Right lobe of liver (tissue), 6 donors: Measurements from ENCODE around the gene PLA2G4A. TPM values are rescaled to one million over a fixed set of nuclear protein-coding genes. Genes with fewer than 3 reads are reported as not detected.

ENCODE experiments used
- ATAC-seq, 4 donors: fragments of 200-7000 bp; cut with Tn5 transposase; one replicate each; pipeline ENCODE4 v1.9.1; 2020; ENCODE audit warnings: mild to moderate bottlenecking in 4 of 4, moderate library complexity in 4 of 4
- DNase-seq, 3 donors: peaks; one replicate each; pipeline ENCODE4 v3.0.0-alpha.2; 2020
- H3K27ac ChIP-seq, 3 donors: fragments of 200-600 bp; one replicate each; pipeline ENCODE4 v1.8.0; 2022
- H3K27me3 ChIP-seq, 2 donors: fragments of 200-600 bp; one replicate each; pipeline ENCODE4 v1.8.0; 2022
- H3K36me3 ChIP-seq, 4 donors: fragments of 200-600 bp; sonication (generic) in 1 of 4; one replicate each; pipeline versions ENCODE4 v1.5.1 to v1.8.0; 2017 to 2022; ENCODE audit warnings: control low read depth in 1 of 4
- H3K4me1 ChIP-seq, 4 donors: fragments of 200-600 bp; sonication (generic) in 1 of 4; one replicate each; pipeline versions ENCODE4 v1.5.1 to v1.8.0; 2017 to 2022; ENCODE audit warnings: control low read depth in 1 of 4
- H3K4me3 ChIP-seq, 3 donors: fragments of 200-600 bp; one replicate each; pipeline ENCODE4 v1.8.0; 2022
- H3K9me3 ChIP-seq, 4 donors: fragments of 200-600 bp; sonication (generic) in 1 of 4; one replicate each; pipeline versions ENCODE4 v1.5.1 to v1.8.0; 2017 to 2022; ENCODE audit warnings: control low read depth in 1 of 4
- CTCF ChIP-seq, 4 donors: fragments of 200-600 bp in 3 of 4; fragments of 450-650 bp in 1 of 4; IDR thresholded peaks; one replicate each; pipeline versions ENCODE4 v1.5.1 to v1.8.0; 2016 to 2022; ENCODE audit warnings: antibody characterized with exemption in 4 of 4, mild to moderate bottlenecking in 2 of 4
- POLR2A ChIP-seq: fragments of 450-650 bp; IDR thresholded peaks from one replicate; pipeline ENCODE4 v1.6.1; 2017; ENCODE audit warnings: antibody characterized with exemption, mild to moderate bottlenecking
- WGBS: methylation state at CpG from one replicate; pipeline ENCODE4 v1.1.6; 2018; ENCODE audit warnings: low coverage, low lambda C conversion rate; ENCODE audit not compliant: insufficient coverage; ENCODE audit errors: missing lambda C conversion rate; 5-methylcytosine and 5-hydroxymethylcytosine counted together
- intact Hi-C, 2 donors: fragments of 100-400 bp; cut with DNase I; formaldehyde crosslinking; loops; one replicate each; pipeline versions ENCODE4 v1.11.2 to v1.14.1; 2022
- total RNA-seq, 6 experiments: library from RNA; depleted of rRNA in 2 of 6; stranded (reverse); fragments of >200 nt in 2 of 6; fragmentation: NEBNext Ultra II Directional in 3 of 6; extraction: Animal tissue kit (Norgen Biotek cat#: 25700) in 3 of 6; gene quantifications; one replicate each; pipeline versions ENCODE4 v1.1.0 to v1.2.4, GENCODE V29; 2016 to 2023
- donor health status: DM: no; HTN: yes; CAD: no.
- donor health status: DM: no; HTN: no; CAD: no.
- donor health status: DM: no; HTN: no; CAD: no.
- donor health status: DM: no; HTN: yes; CAD: no.
- donor health status: DM: no; HTN: yes; CAD: no.

PLA2G4A gene
- total RNA-seq, 6 experiments from 2014 or later: 0.12 to 1.7 (median 0.98) TPM

GRCh38 chr1:186845576-186846210 is 16.9 kb downstream of the PLA2G4A start:
- DNase-seq: no peak
- ATAC-seq: peak in 1 of 4 donors; percentile 32
- Histone ChIP-seq H3K9me3 (no peaks in the 10 kb centered on the region), H3K27ac (no peak overlapping the region), H3K4me1 (no peaks in the 10 kb centered on the region), H3K27me3 (no peaks in the 10 kb centered on the region), H3K36me3 (no peaks in the 10 kb centered on the region), H3K4me3 (no peak overlapping the region)
- WGBS: 20% methylated on average over 3 of the region's 3 CpGs
- no peak for TF ChIP-seq CTCF (IDR thresholded peaks at IDR 0.05)
- TF ChIP-seq POLR2A: no peak
- intact Hi-C loops: no loop called here

GRCh38 chr1:186848509-186849130 is 19.9 kb downstream of the PLA2G4A start:
- Histone ChIP-seq H3K9me3 (no peaks in the 10 kb centered on the region), H3K4me3 (no peak overlapping the region), H3K4me1 (no peaks in the 10 kb centered on the region), H3K27me3 (no peaks in the 10 kb centered on the region), H3K36me3 (no peaks in the 10 kb centered on the region), H3K27ac (peak overlapping the region in 1 of 3 donors; percentile 4)
- ATAC-seq: peak; percentile 19 to 49 (median 32)
- intact Hi-C loops: no loop called here
- no peak for DNase-seq
- TF ChIP-seq CTCF (IDR thresholded peaks at IDR 0.05) (no peak), POLR2A (no peak)

- H3K27ac ChIP-seq: peak overlapping the region in 1 of 3 donors; percentile 4
- no peaks in the 10 kb centered on the region for H3K27me3 ChIP-seq
- H3K4me1 ChIP-seq: no peaks in the 10 kb centered on the region
- 32% methylated on average over 5 of the region's 5 CpGs for WGBS
- no peak for TF ChIP-seq POLR2A
- no peak for TF ChIP-seq CTCF (IDR thresholded peaks at IDR 0.05)
- DNase-seq (no peak), ATAC-seq (peak; percentile 42 to 77 (median 67))
- H3K4me3 ChIP-seq: no peak overlapping the region
- no peaks in the 10 kb centered on the region for H3K36me3 ChIP-seq
- no peaks in the 10 kb centered on the region for H3K9me3 ChIP-seq
- intact Hi-C loops: no loop called here
These were observed 20.5 kb downstream of the PLA2G4A start for GRCh38 chr1:186849271-186849671.

- peak in 2 of 4 donors; percentile 46 to 47 for ATAC-seq
- TF ChIP-seq CTCF (IDR thresholded peaks at IDR 0.05): no peak
- no peak for TF ChIP-seq POLR2A
These were observed 21.1 kb downstream of the PLA2G4A start for GRCh38 chr1:186849826-186850225.

More at GRCh38 chr1:186849826-186850225, 21.1 kb downstream of the PLA2G4A start:
- Histone ChIP-seq H3K9me3 (no peaks in the 10 kb centered on the region), H3K27ac (no peak overlapping the region), H3K4me3 (no peak overlapping the region), H3K36me3 (no peaks in the 10 kb centered on the region), H3K27me3 (no peaks in the 10 kb centered on the region), H3K4me1 (no peaks in the 10 kb centered on the region)
- intact Hi-C loops: no loop called here
- no peak for DNase-seq
